Astrocyte (in vitro differentiated cells and primary cell): ENCODE results near the gene DAP. TPM values are rescaled to one million over a fixed set of nuclear protein-coding genes. Genes with fewer than 3 reads are reported as not detected.

ENCODE experiments used
- DNase-seq: peaks from one replicate; pipeline ENCODE4 v3.0.0-alpha.2; 2010; ENCODE audit warnings: low read depth
- FAIRE-seq: peaks from 2 replicates; lab custom pipeline; 2011; peaks lifted over from hg19 to GRCh38; lab: Jason Lieb, UNC
- H2AFZ ChIP-seq: 2 replicates; pipeline ENCODE4 v1.6.0; 2012; ENCODE audit warnings: low read depth, low read length, inconsistent platforms
- H3K27ac ChIP-seq: 2 replicates; pipeline ENCODE4 v1.5.1; 2011; ENCODE audit warnings: low read depth, low read length, inconsistent platforms
- H3K27me3 ChIP-seq: 2 replicates; pipeline ENCODE4 v1.6.0; 2011; ENCODE audit warnings: low read length, inconsistent platforms; ENCODE audit not compliant: insufficient read depth
- H3K36me3 ChIP-seq: 2 replicates; pipeline ENCODE4 v1.5.1; 2011; ENCODE audit warnings: low read length, inconsistent platforms; ENCODE audit not compliant: insufficient read depth
- H3K4me1 ChIP-seq: 2 replicates; pipeline ENCODE4 v1.5.1; 2011; ENCODE audit warnings: low read length, inconsistent platforms; ENCODE audit not compliant: insufficient read depth
- H3K4me2 ChIP-seq: 2 replicates; pipeline ENCODE4 v1.6.0; 2012; ENCODE audit warnings: low read length, inconsistent platforms
- H3K4me3 ChIP-seq: 2 replicates; pipeline ENCODE4 v1.5.1; 2011; ENCODE audit warnings: low read depth, mild to moderate bottlenecking, low read length, inconsistent platforms; ENCODE audit not compliant: insufficient read depth
- H3K79me2 ChIP-seq: 2 replicates; pipeline ENCODE4 v1.6.0; 2012; ENCODE audit warnings: mild to moderate bottlenecking, low read length, inconsistent platforms; ENCODE audit not compliant: insufficient read depth
- H3K9ac ChIP-seq: 2 replicates; pipeline ENCODE4 v1.6.0; 2012; ENCODE audit warnings: mild to moderate bottlenecking, low read length, inconsistent platforms
- H3K9me3 ChIP-seq: 2 replicates; pipeline ENCODE4 v1.5.1; 2012; ENCODE audit warnings: low read depth, mild to moderate bottlenecking, low read length, inconsistent platforms; ENCODE audit not compliant: insufficient read depth
- H4K20me1 ChIP-seq: 2 replicates; pipeline ENCODE4 v1.6.0; 2012; ENCODE audit warnings: low read length, inconsistent platforms; ENCODE audit not compliant: insufficient read depth
- H3K27ac Mint-ChIP-seq: one replicate; pipeline ENCODE4 v1.8.0; 2021; ENCODE audit warnings: mild to moderate bottlenecking, mixed read lengths; ENCODE audit not compliant: unreplicated experiment
- H3K27me3 Mint-ChIP-seq: one replicate; pipeline ENCODE4 v1.8.0; 2021; ENCODE audit warnings: low read depth, mixed read lengths; ENCODE audit not compliant: unreplicated experiment
- H3K36me3 Mint-ChIP-seq: one replicate; pipeline ENCODE4 v1.8.0; 2021; ENCODE audit warnings: low read depth, mixed read lengths; ENCODE audit not compliant: unreplicated experiment
- H3K4me1 Mint-ChIP-seq: one replicate; pipeline ENCODE4 v1.8.0; 2021; ENCODE audit warnings: low read depth, mixed read lengths; ENCODE audit not compliant: unreplicated experiment
- H3K4me3 Mint-ChIP-seq: one replicate; pipeline ENCODE4 v1.8.0; 2021; ENCODE audit warnings: mild to moderate bottlenecking, moderate library complexity, mixed read lengths; ENCODE audit not compliant: unreplicated experiment
- H3K9me3 Mint-ChIP-seq: one replicate; pipeline ENCODE4 v1.8.0; 2021; ENCODE audit warnings: mild to moderate bottlenecking, mixed read lengths; ENCODE audit not compliant: unreplicated experiment
- CTCF ChIP-seq: IDR thresholded peaks from 2 replicates; pipeline ENCODE4 v1.5.1; 2011; ENCODE audit warnings: low read depth, mild to moderate bottlenecking, inconsistent platforms, low read length, moderate library complexity; ENCODE audit not compliant: insufficient read depth
- EZH2 ChIP-seq: IDR thresholded peaks from 2 replicates; pipeline ENCODE4 v1.6.1; 2012; ENCODE audit warnings: mild to moderate bottlenecking, low read length, inconsistent platforms; ENCODE audit not compliant: insufficient read depth
- total RNA-seq: library from RNA; stranded (reverse); gene quantifications from 2 replicates; pipeline ENCODE4 v1.2.1, GENCODE V29; 2021

DAP gene
- total RNA-seq, 1 donor from 2014 or later, result 239 TPM

DNA sequence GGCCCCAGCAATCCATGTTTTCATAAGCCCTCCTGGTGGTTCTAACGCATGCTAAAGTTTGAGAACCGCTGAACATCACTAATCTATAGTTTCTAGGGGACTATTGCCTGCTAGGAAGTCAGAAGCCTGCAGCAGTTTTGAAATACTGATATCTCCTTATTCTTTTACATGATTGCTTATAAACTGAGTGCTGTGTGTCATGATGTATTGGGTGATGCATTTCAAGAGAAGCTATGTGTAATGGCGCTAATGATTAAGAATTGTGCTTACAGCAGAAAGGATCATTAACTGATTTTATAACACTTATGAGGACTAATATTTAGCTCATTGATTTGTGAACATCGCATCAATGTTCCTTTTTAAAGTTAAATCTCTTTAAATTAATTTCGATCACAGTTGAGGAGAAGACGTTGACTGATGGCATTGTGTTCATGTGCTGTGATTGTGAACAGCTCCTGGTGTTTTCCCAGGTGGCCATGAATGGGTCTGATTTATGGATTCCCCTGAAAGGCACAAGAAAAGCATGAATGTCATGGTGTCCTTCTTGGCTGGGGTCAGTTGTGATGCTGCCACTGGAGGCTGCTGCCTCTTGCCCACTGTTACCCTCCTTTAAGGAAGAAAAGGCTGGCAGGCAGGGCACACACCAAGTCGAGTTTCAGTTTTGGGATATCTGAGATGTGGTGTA lies 12.0 kb upstream of the DAP start:
- Mint-ChIP-seq H3K27ac (no peak overlapping the region), H3K4me1 (peaks cover 14% of the 10 kb centered on the region), H3K27me3 (peaks cover 5% of the 10 kb centered on the region), H3K4me3 (no peak overlapping the region), H3K9me3 (peaks cover 3% of the 10 kb centered on the region), H3K36me3 (no peaks in the 10 kb centered on the region)
- FAIRE-seq (no peak), DNase-seq (no peak)
- no peaks in the 10 kb centered on the region for H3K79me2 ChIP-seq
- no peak overlapping the region for H3K9ac ChIP-seq
- no peaks in the 10 kb centered on the region for H3K4me1 ChIP-seq
- no peak overlapping the region for H3K4me2 ChIP-seq
- H3K27me3 ChIP-seq, result no peaks in the 10 kb centered on the region
- H4K20me1 ChIP-seq, result no peaks in the 10 kb centered on the region
- TF ChIP-seq EZH2, result no peak
- TF ChIP-seq CTCF, result no peak
- no peaks in the 10 kb centered on the region for H3K36me3 ChIP-seq
- no peak overlapping the region for H3K4me3 ChIP-seq
- no peak overlapping the region for H2AFZ ChIP-seq
- H3K27ac ChIP-seq, result no peak overlapping the region
- no peaks in the 10 kb centered on the region for H3K9me3 ChIP-seq

GRCh38 chr5:10768328-10768899 lies 7.4 kb upstream of the DAP start:
- H3K36me3 ChIP-seq, result no peaks in the 10 kb centered on the region
- Mint-ChIP-seq H3K36me3 (no peaks in the 10 kb centered on the region), H3K4me3 (no peak overlapping the region), H3K4me1 (peaks cover 5% of the 10 kb centered on the region), H3K27me3 (peaks cover 8% of the 10 kb centered on the region), H3K9me3 (peaks cover 3% of the 10 kb centered on the region), H3K27ac (no peak overlapping the region)
- H4K20me1 ChIP-seq, result no peaks in the 10 kb centered on the region
- H3K79me2 ChIP-seq, result no peaks in the 10 kb centered on the region
- H3K9ac ChIP-seq, result no peak overlapping the region
- no peak overlapping the region for H2AFZ ChIP-seq
- H3K4me3 ChIP-seq, result no peak overlapping the region
- H3K27me3 ChIP-seq, result no peaks in the 10 kb centered on the region
- no peak overlapping the region for H3K4me2 ChIP-seq
- H3K27ac ChIP-seq, result no peak overlapping the region
- FAIRE-seq (no peak), DNase-seq (no peak)
- no peak for TF ChIP-seq CTCF
- no peak for TF ChIP-seq EZH2
- no peaks in the 10 kb centered on the region for H3K4me1 ChIP-seq
- no peaks in the 10 kb centered on the region for H3K9me3 ChIP-seq
